CD4-positive, alpha-beta T cell (primary cell): ENCODE data around the gene FOXO3. TPM values are rescaled to one million over a fixed set of nuclear protein-coding genes. Genes with fewer than 3 reads are reported as not detected.

Experiments used
- ATAC-seq: fragments of 200-7000 bp; cut with Tn5 transposase; one replicate; pipeline ENCODE4 v1.10.0; 2022; ENCODE audit warnings: mild to moderate bottlenecking; ENCODE audit not compliant: poor library complexity
- CTCF ChIA-PET: fragments of 350-600 bp; sonication (Branson Sonifier 250); formaldehyde crosslinking; loops from one replicate; lab custom pipeline; 2021; ENCODE audit warnings: antibody characterized with exemption, inconsistent platforms; lab: Charles Lee
- POLR2A ChIA-PET: fragments of 350-600 bp; sonication (Branson Sonifier 250); formaldehyde crosslinking; loops from one replicate; lab custom pipeline; 2021; ENCODE audit warnings: antibody characterized with exemption, inconsistent platforms; lab: Charles Lee
- DNase-seq, 14 experiments: peaks; one replicate each; pipeline ENCODE4 v3.0.0-alpha.2; 2013 to 2020; ENCODE audit warnings: mixed read lengths in 2 of 14
- H3K27ac ChIP-seq, 2 donors: one replicate each; pipeline versions ENCODE4 v1.5.1 to v1.7.0; 2013; ENCODE audit warnings: low read length in 2 of 2, low read depth in 1 of 2, mild to moderate bottlenecking in 1 of 2
- H3K27me3 ChIP-seq, 2 experiments: 1 replicate in 1 of 2; 2 replicates in 1 of 2; pipeline versions ENCODE4 v1.6.1 to v1.7.0; 2013; ENCODE audit warnings: low read length in 2 of 2, control low read depth in 1 of 2, mild to moderate bottlenecking in 1 of 2, moderate library complexity in 1 of 2; ENCODE audit not compliant: insufficient read depth in 2 of 2, control insufficient read depth in 1 of 2
- H3K36me3 ChIP-seq: one replicate; pipeline ENCODE4 v1.6.1; 2013; ENCODE audit warnings: low read length, control low read depth; ENCODE audit not compliant: insufficient read depth
- H3K4me1 ChIP-seq: one replicate; pipeline ENCODE4 v1.6.1; 2013; ENCODE audit warnings: low read length, control low read depth; ENCODE audit not compliant: insufficient read depth
- H3K4me3 ChIP-seq: one replicate; pipeline ENCODE4 v1.5.1; 2013; ENCODE audit warnings: mild to moderate bottlenecking, low read length, moderate library complexity
- H3K9me3 ChIP-seq, 2 experiments: 1 replicate in 1 of 2; 2 replicates in 1 of 2; pipeline versions ENCODE4 v1.6.1 to v1.7.0; 2013; ENCODE audit warnings: low read length in 2 of 2, mild to moderate bottlenecking in 2 of 2, control low read depth in 1 of 2, moderate library complexity in 1 of 2; ENCODE audit not compliant: control insufficient read depth in 1 of 2, insufficient read depth in 1 of 2
- H3K27ac Mint-ChIP-seq: one replicate; pipeline ENCODE4 v1.8.0; 2020; ENCODE audit warnings: mixed read lengths
- H3K27me3 Mint-ChIP-seq: one replicate; pipeline ENCODE4 v1.8.0; 2021; ENCODE audit warnings: mixed read lengths
- H3K36me3 Mint-ChIP-seq: one replicate; pipeline ENCODE4 v1.8.0; 2021; ENCODE audit warnings: low read depth, mixed read lengths
- H3K4me1 Mint-ChIP-seq: one replicate; pipeline ENCODE4 v1.8.0; 2021; ENCODE audit warnings: low read depth, mixed read lengths
- H3K4me3 Mint-ChIP-seq: one replicate; pipeline ENCODE4 v1.8.0; 2020; ENCODE audit warnings: mild to moderate bottlenecking, mixed read lengths
- H3K9me3 Mint-ChIP-seq: one replicate; pipeline ENCODE4 v1.8.0; 2020; ENCODE audit warnings: mixed read lengths
- intact Hi-C, 2 experiments: fragments of 100-400 bp; cut with DNase I in 1 of 2; cut with micrococcal nuclease in 1 of 2; formaldehyde crosslinking; loops; one replicate each; pipeline versions ENCODE4 v1.15.1 to v1.9.0; 2023 to 2025; cut with DNase I, micrococcal nuclease
- total RNA-seq, 174 experiments: library from RNA in 2 of 174; stranded (reverse) in 2 of 174; gene quantifications; one replicate each; pipeline ENCODE4 v1.2.3 and lab custom pipeline; 2021 to 2026
- TF ChIP-seq, protein P1 (sequence below): fragments of 200-600 bp; IDR thresholded peaks from one replicate; pipeline ENCODE4 v1.8.0; 2022; ENCODE audit warnings: antibody characterized with exemption, mild to moderate bottlenecking

The FOXO3 gene
- total RNA-seq, 2 experiments from 2014 or later, result 24.3 to 25.3 TPM

- ChIA-PET CTCF (no interaction called here), POLR2A (interaction anchor here (0.7 to 1.4 kb wide), 2 partner anchors 68 to 101 kb away, joined by 3 read pairs; no protein-coding TSS in a partner anchor)
- H3K4me3 ChIP-seq, result no peak overlapping the region
- Mint-ChIP-seq H3K4me1 (peaks cover 87% of the 10 kb centered on the region), H3K36me3 (no peaks in the 10 kb centered on the region), H3K27ac (no peak overlapping the region), H3K4me3 (no peak overlapping the region), H3K27me3 (no peaks in the 10 kb centered on the region), H3K9me3 (no peaks in the 10 kb centered on the region)
- intact Hi-C loops, result no loop called here
- no peak for DNase-seq
- H3K36me3 ChIP-seq, result no peaks in the 10 kb centered on the region
- H3K27me3 ChIP-seq, result no peaks in the 10 kb centered on the region
- no peaks in the 10 kb centered on the region for H3K9me3 ChIP-seq
- peaks cover 31% of the 10 kb centered on the region for H3K4me1 ChIP-seq
- H3K27ac ChIP-seq, result no peak overlapping the region
- no peak for ATAC-seq
- TF ChIP-seq, protein P1, sequence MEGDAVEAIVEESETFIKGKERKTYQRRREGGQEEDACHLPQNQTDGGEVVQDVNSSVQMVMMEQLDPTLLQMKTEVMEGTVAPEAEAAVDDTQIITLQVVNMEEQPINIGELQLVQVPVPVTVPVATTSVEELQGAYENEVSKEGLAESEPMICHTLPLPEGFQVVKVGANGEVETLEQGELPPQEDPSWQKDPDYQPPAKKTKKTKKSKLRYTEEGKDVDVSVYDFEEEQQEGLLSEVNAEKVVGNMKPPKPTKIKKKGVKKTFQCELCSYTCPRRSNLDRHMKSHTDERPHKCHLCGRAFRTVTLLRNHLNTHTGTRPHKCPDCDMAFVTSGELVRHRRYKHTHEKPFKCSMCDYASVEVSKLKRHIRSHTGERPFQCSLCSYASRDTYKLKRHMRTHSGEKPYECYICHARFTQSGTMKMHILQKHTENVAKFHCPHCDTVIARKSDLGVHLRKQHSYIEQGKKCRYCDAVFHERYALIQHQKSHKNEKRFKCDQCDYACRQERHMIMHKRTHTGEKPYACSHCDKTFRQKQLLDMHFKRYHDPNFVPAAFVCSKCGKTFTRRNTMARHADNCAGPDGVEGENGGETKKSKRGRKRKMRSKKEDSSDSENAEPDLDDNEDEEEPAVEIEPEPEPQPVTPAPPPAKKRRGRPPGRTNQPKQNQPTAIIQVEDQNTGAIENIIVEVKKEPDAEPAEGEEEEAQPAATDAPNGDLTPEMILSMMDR, result no peak
Observed at GRCh38 chr6:108627692-108628550, 67.2 kb downstream of the FOXO3 start.

- Mint-ChIP-seq H3K27me3 (no peaks in the 10 kb centered on the region), H3K9me3 (no peaks in the 10 kb centered on the region), H3K36me3 (no peaks in the 10 kb centered on the region), H3K4me3 (peak overlapping the region; percentile 7), H3K4me1 (peaks cover 89% of the 10 kb centered on the region), H3K27ac (peak overlapping the region; percentile 7)
- TF ChIP-seq, protein P1, result no peak
- intact Hi-C loops, result loop anchor here in 1 of 2 experiments (5.0 kb wide), 1 partner anchor 63 kb away; no protein-coding TSS in a partner anchor
- ChIA-PET CTCF (no interaction called here), POLR2A (interaction anchor here (0.6 to 1.2 kb wide), 2 partner anchors 71 to 1031 kb away, joined by 4 read pairs; no protein-coding TSS in a partner anchor)
- no peaks in the 10 kb centered on the region for H3K9me3 ChIP-seq
- H3K4me1 ChIP-seq, result peaks cover 31% of the 10 kb centered on the region
- H3K27me3 ChIP-seq, result no peaks in the 10 kb centered on the region
- DNase-seq, result peak in 4 of 14 experiments; percentile 27 to 50 (median 34)
- H3K4me3 ChIP-seq, result no peak overlapping the region
- ATAC-seq, result peak; percentile 93
- H3K36me3 ChIP-seq, result no peaks in the 10 kb centered on the region
- no peak overlapping the region for H3K27ac ChIP-seq
Observed at GRCh38 chr6:108630050-108630714, 69.5 kb downstream of the FOXO3 start.

- H3K27me3 ChIP-seq, result no peaks in the 10 kb centered on the region
- ChIA-PET POLR2A (interaction anchor here (0.6 kb wide), 1 partner anchor 404 kb away, joined by 3 read pairs; no protein-coding TSS in a partner anchor), CTCF (no interaction called here)
- no peak overlapping the region for H3K4me3 Mint-ChIP-seq
- H3K27me3 Mint-ChIP-seq, result no peaks in the 10 kb centered on the region
- no peaks in the 10 kb centered on the region for H3K36me3 ChIP-seq
- H3K9me3 Mint-ChIP-seq, result no peaks in the 10 kb centered on the region
- H3K9me3 ChIP-seq, result no peaks in the 10 kb centered on the region
- ATAC-seq (no peak), DNase-seq (no peak)
- intact Hi-C loops, result loop anchor here in 1 of 2 experiments (5.0 kb wide), 1 partner anchor 65 kb away; no protein-coding TSS in a partner anchor
- TF ChIP-seq, protein P1, result no peak
- no peaks in the 10 kb centered on the region for H3K36me3 Mint-ChIP-seq
- H3K27ac ChIP-seq, result no peak overlapping the region
- peaks cover 80% of the 10 kb centered on the region for H3K4me1 Mint-ChIP-seq
- H3K27ac Mint-ChIP-seq, result no peak overlapping the region
- H3K4me3 ChIP-seq, result no peak overlapping the region
- H3K4me1 ChIP-seq, result peaks cover 31% of the 10 kb centered on the region
Observed at GRCh38 chr6:108632441-108632840, 71.7 kb downstream of the FOXO3 start.
